Breast epithelium (tissue), 4 donors: Measurements from ENCODE around the gene PRRC2C. TPM values are rescaled to one million over a fixed set of nuclear protein-coding genes. Genes with fewer than 3 reads are reported as not detected.

Experiments used
- DNase-seq, 2 donors: peaks; one replicate each; pipeline ENCODE4 v3.0.0-alpha.2; 2019; ENCODE audit warnings: low spot score in 2 of 2
- H3K27ac ChIP-seq, 2 donors: fragments of 200-600 bp; sonication (generic) in 1 of 2; one replicate each; pipeline ENCODE4 v1.5.1; 2016 to 2019; ENCODE audit warnings: mild to moderate bottlenecking in 1 of 2
- H3K27me3 ChIP-seq, 2 donors: fragments of 200-600 bp; sonication (generic) in 1 of 2; one replicate each; pipeline versions ENCODE4 v1.5.1 to v1.6.0; 2017 to 2019; ENCODE audit warnings: control low read depth in 1 of 2, mild to moderate bottlenecking in 1 of 2
- H3K36me3 ChIP-seq: fragments of 200-600 bp; one replicate; pipeline ENCODE4 v1.5.1; 2019
- H3K4me1 ChIP-seq, 2 donors: fragments of 200-600 bp; sonication (generic); one replicate each; pipeline ENCODE4 v1.5.1; 2016 to 2019; ENCODE audit warnings: control low read depth in 1 of 2
- H3K4me3 ChIP-seq, 3 donors: fragments of 200-600 bp; sonication (generic); 1 replicate in 2 of 3; 2 replicates in 1 of 3; pipeline ENCODE4 v1.5.1; 2016 to 2019; ENCODE audit warnings: mild to moderate bottlenecking in 3 of 3, moderate library complexity in 2 of 3
- H3K9me3 ChIP-seq, 2 donors: fragments of 200-600 bp; sonication (generic) in 1 of 2; one replicate each; pipeline ENCODE4 v1.5.1; 2016 to 2019; ENCODE audit warnings: control low read depth in 1 of 2
- POLR2A ChIP-seq: fragments of 450-650 bp; IDR thresholded peaks from one replicate; pipeline ENCODE4 v1.6.1; 2016; ENCODE audit warnings: antibody characterized with exemption, mild to moderate bottlenecking, moderate library complexity
- POLR2AphosphoS5 ChIP-seq, 3 donors: sonication (generic); formaldehyde crosslinking; IDR thresholded peaks; one replicate each; pipeline ENCODE4 v1.6.1; 2017; ENCODE audit warnings: antibody characterized with exemption in 3 of 3
- intact Hi-C: fragments of 100-400 bp; cut with DNase I; formaldehyde crosslinking; loops from one replicate; pipeline ENCODE4 v1.15.1; 2023; ENCODE audit warnings: low total_unique reads
- total RNA-seq, 3 donors: library from RNA; depleted of rRNA; stranded (reverse); fragments of >200 nt; gene quantifications; one replicate each; pipeline ENCODE4 v1.1.0, GENCODE V29; 2016
- TF ChIP-seq, protein P1 (sequence below), 3 donors: fragments of 450-650 bp; IDR thresholded peaks; one replicate each; pipeline ENCODE4 v1.5.1; 2016 to 2017; ENCODE audit warnings: antibody characterized with exemption in 3 of 3, mild to moderate bottlenecking in 3 of 3, moderate library complexity in 3 of 3

The PRRC2C gene
- total RNA-seq, 3 donors from 2014 or later: 91.1 to 126 (median 96.0) TPM

DNA sequence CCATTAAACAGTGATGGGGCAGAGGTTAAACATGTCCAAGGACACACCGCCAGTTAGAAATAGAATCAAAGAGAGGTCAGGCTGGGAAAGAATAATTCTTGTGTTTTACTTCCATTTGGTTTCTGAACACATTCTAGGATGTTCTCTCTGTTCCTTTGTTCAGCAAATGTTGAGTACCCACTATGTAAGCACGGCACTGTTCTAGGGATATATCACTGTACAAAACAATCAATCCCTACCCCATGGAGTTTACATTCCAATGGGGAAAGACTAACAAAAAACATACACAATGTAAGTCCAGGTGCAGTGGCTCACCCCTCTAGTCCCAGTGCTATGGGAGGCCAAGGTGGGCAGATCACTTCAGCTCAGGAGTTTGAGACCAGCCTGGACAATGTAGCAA, 142.9 kb downstream of the PRRC2C start:
- no peaks in the 10 kb centered on the region for H3K36me3 ChIP-seq
- intact Hi-C loops: no loop called here
- no peaks in the 10 kb centered on the region for H3K27me3 ChIP-seq
- TF ChIP-seq POLR2AphosphoS5 (IDR thresholded peaks at IDR 0.05) (no peak), POLR2A (no peak)
- TF ChIP-seq, protein P1, sequence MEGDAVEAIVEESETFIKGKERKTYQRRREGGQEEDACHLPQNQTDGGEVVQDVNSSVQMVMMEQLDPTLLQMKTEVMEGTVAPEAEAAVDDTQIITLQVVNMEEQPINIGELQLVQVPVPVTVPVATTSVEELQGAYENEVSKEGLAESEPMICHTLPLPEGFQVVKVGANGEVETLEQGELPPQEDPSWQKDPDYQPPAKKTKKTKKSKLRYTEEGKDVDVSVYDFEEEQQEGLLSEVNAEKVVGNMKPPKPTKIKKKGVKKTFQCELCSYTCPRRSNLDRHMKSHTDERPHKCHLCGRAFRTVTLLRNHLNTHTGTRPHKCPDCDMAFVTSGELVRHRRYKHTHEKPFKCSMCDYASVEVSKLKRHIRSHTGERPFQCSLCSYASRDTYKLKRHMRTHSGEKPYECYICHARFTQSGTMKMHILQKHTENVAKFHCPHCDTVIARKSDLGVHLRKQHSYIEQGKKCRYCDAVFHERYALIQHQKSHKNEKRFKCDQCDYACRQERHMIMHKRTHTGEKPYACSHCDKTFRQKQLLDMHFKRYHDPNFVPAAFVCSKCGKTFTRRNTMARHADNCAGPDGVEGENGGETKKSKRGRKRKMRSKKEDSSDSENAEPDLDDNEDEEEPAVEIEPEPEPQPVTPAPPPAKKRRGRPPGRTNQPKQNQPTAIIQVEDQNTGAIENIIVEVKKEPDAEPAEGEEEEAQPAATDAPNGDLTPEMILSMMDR (IDR thresholded peaks at IDR 0.05): no peak
- H3K4me1 ChIP-seq: no peaks in the 10 kb centered on the region
- no peaks in the 10 kb centered on the region for H3K9me3 ChIP-seq
- no peak overlapping the region for H3K4me3 ChIP-seq
- no peak overlapping the region for H3K27ac ChIP-seq
- no peak for DNase-seq

DNA sequence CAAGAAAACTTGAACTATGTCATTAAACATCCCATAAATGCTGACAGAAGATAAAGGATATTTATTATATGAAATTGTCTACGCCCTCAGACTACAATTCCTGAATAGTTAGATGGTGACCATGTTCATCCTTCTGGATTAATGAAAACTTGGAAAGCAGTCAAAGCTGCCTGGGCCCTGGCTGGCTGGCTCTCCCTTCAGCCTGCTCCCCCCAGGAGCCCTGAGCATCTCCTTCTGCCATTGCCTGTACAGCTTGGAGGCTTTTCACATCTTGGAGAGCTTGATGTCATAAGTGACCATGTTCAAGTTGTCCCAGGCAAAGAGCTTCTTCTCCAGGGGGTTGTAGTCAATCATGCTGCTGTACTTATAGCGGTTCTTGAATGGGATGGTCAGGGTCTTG, 150.3 kb downstream of the PRRC2C start:
- Histone ChIP-seq H3K27me3 (no peaks in the 10 kb centered on the region), H3K9me3 (no peaks in the 10 kb centered on the region), H3K4me3 (no peak overlapping the region), H3K27ac (no peak overlapping the region), H3K4me1 (no peaks in the 10 kb centered on the region), H3K36me3 (no peaks in the 10 kb centered on the region)
- DNase-seq: no peak
- intact Hi-C loops: no loop called here
- TF ChIP-seq POLR2AphosphoS5 (IDR thresholded peaks at IDR 0.05) (no peak), POLR2A (no peak)

DNA sequence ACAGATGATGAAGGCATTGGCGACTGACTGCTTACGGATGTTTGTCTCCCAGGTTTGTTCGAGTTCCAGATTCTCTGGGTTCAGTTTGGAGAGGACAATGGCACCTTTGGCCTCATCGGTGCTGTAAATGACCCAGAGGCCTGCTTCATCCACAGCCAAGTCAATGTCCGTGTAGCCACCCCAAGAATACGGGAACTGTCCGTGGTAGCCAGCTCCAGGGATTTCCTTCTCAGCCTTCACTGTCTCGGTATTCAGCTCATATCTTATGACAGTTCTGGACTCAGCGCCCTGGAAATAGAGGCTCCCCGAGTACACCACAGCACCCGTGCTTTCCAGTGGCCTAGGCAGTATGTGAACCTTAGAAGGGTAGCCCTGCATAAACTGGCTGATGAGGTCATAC, 150.8 kb downstream of the PRRC2C start:
- H3K36me3 ChIP-seq: no peaks in the 10 kb centered on the region
- DNase-seq: no peak
- intact Hi-C loops: no loop called here
- no peaks in the 10 kb centered on the region for H3K9me3 ChIP-seq
- H3K4me1 ChIP-seq: no peaks in the 10 kb centered on the region
- H3K27ac ChIP-seq: no peak overlapping the region
- no peak for TF ChIP-seq POLR2AphosphoS5 (IDR thresholded peaks at IDR 0.05)
- no peak for TF ChIP-seq POLR2A
- TF ChIP-seq, protein P1 (IDR thresholded peaks at IDR 0.05): no peak
- H3K27me3 ChIP-seq: no peaks in the 10 kb centered on the region
- no peak overlapping the region for H3K4me3 ChIP-seq

DNA sequence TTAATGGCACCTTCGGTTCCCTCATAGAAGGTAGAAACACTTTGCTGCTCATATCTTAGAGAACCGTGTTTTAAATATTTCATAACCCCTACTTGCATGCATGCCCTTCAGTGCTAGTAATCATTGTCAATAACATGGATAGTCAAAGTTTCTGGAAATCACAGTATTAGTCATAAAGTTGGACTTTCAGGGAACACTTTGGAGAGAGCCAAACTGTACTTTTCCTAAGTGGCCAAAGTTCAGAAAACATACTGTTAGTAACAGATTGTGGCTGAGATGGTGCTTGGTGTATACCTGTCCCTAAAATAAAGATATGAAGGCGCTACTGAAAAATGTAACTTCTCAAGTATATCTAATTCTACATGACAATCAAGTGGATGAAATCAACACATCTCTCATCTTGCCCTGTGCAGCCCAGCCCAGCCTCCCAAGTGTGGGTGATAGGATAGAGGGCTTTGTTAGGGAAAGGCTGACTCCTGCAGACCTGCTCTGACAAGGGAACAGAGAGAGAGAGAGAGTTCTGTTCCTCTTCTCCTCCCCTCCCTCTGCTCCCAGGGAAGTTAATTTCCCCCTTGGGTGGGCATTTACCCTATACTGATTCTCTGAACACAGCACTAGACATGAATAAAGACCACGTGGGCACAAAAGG, 152.7 kb downstream of the PRRC2C start:
- H3K27ac ChIP-seq: no peak overlapping the region
- H3K9me3 ChIP-seq: no peaks in the 10 kb centered on the region
- intact Hi-C loops: no loop called here
- no peak overlapping the region for H3K4me3 ChIP-seq
- TF ChIP-seq, protein P1 (IDR thresholded peaks at IDR 0.05): no peak
- TF ChIP-seq POLR2A (no peak), POLR2AphosphoS5 (IDR thresholded peaks at IDR 0.05) (no peak)
- DNase-seq: no peak
- H3K4me1 ChIP-seq: no peaks in the 10 kb centered on the region
- H3K27me3 ChIP-seq: no peaks in the 10 kb centered on the region
- no peaks in the 10 kb centered on the region for H3K36me3 ChIP-seq

DNA sequence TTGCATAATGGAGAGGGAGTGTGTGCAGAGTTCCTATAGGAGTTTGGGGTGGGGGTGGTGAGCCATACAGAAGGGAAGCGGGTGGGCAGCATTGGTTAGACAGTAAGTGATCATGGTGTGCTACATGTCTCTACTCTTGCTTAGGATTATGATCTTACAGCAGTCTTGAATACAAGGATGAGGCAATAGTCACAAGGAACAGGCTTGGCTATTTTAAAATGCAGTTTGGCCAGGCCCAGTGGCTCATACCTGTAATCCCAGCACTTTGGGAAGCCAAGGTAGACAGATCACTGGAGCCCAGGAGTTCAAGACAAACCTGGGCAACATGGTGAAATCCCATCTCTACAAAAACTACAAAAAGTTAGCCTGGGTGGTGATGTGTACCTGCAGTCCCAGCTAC, 154.9 kb downstream of the PRRC2C start:
- H3K4me1 ChIP-seq: peaks cover 0 to 2% of the 10 kb centered on the region in 2 donors
- no peaks in the 10 kb centered on the region for H3K27me3 ChIP-seq
- no peak for DNase-seq
- no peak overlapping the region for H3K4me3 ChIP-seq
- intact Hi-C loops: no loop called here
- no peak overlapping the region for H3K27ac ChIP-seq
- no peaks in the 10 kb centered on the region for H3K9me3 ChIP-seq
- H3K36me3 ChIP-seq: no peaks in the 10 kb centered on the region
- TF ChIP-seq POLR2AphosphoS5 (IDR thresholded peaks at IDR 0.05) (no peak), POLR2A (no peak)
- TF ChIP-seq, protein P1 (IDR thresholded peaks at IDR 0.05): no peak
